Panc1 (cell line): ENCODE measurements around the gene C2orf81. TPM values are rescaled to one million over a fixed set of nuclear protein-coding genes. Genes with fewer than 3 reads are reported as not detected.
"Not testable (repeated sequence)": the region's sequence is repeated elsewhere in the genome, so short reads cannot be mapped to it uniquely, and the experiment has no call there.

Experiments
- ATAC-seq: fragments of 200-7000 bp; cut with Tn5 transposase; 2 replicates; pipeline ENCODE4 v1.9.1; 2020; ENCODE audit warnings: mild to moderate bottlenecking, moderate library complexity
- BruUV-seq: library from RNA; stranded (reverse); fragments of 400-500 nt; replicated peaks from 2 replicates; lab custom pipeline; 2021; lab: Mats Ljungman, UMichigan
- CTCF ChIA-PET: fragments of 300-600 bp; sonication (Branson Sonifier 250); formaldehyde crosslinking; loops from one replicate; lab custom pipeline; 2022; ENCODE audit warnings: antibody characterized with exemption; lab: Charles Lee
- POLR2A ChIA-PET: fragments of 300-600 bp; sonication (Branson Sonifier 250); formaldehyde crosslinking; loops from one replicate; lab custom pipeline; 2022; ENCODE audit warnings: antibody characterized with exemption; lab: Charles Lee
- DNase-seq: peaks from one replicate; pipeline ENCODE4 v3.0.0-alpha.2; 2010; ENCODE audit warnings: low read depth, low spot score
- H3K27ac ChIP-seq: 2 replicates; pipeline ENCODE4 v1.5.1; 2011; ENCODE audit warnings: mild to moderate bottlenecking, low read length, inconsistent platforms
- H3K27me3 ChIP-seq: fragments of 200-500 bp; sonication (Bioruptor generic); 2 replicates; pipeline ENCODE4 v1.6.0; 2014; ENCODE audit warnings: low read length, inconsistent platforms; ENCODE audit not compliant: control insufficient read depth, insufficient read depth
- H3K36me3 ChIP-seq: fragments of 200-500 bp; sonication (Bioruptor generic); 2 replicates; pipeline ENCODE4 v1.5.1; 2014; ENCODE audit warnings: inconsistent platforms, mild to moderate bottlenecking, low read length, moderate library complexity; ENCODE audit not compliant: control insufficient read depth, insufficient read depth
- H3K4me1 ChIP-seq: 2 replicates; pipeline ENCODE4 v1.5.1; 2011; ENCODE audit warnings: inconsistent platforms, mild to moderate bottlenecking, low read length, moderate library complexity; ENCODE audit not compliant: control insufficient read depth, insufficient read depth
- H3K4me3 ChIP-seq, 2 experiments: 2 replicates each; pipeline ENCODE4 v1.5.1; 2011 to 2012; ENCODE audit warnings: low read depth in 2 of 2, low read length in 2 of 2, mild to moderate bottlenecking in 2 of 2, inconsistent platforms in 1 of 2, moderate library complexity in 1 of 2
- H3K9me3 ChIP-seq: fragments of 200-500 bp; sonication (Bioruptor generic); 2 replicates; pipeline ENCODE4 v1.5.1; 2014; ENCODE audit warnings: low read depth, mild to moderate bottlenecking, inconsistent platforms, low read length, moderate library complexity; ENCODE audit not compliant: control insufficient read depth, insufficient read depth
- CTCF ChIP-seq: fragments of 450-650 bp; IDR thresholded peaks from 2 replicates; pipeline ENCODE4 v1.5.1; 2017; ENCODE audit warnings: mild to moderate bottlenecking
- POLR2AphosphoS5 ChIP-seq: IDR thresholded peaks from 2 replicates; pipeline ENCODE4 v1.6.1; 2012; ENCODE audit warnings: mild to moderate bottlenecking, low read depth, low read length, moderate library complexity
- SIN3A ChIP-seq: IDR thresholded peaks from 2 replicates; pipeline ENCODE4 v1.6.1; 2012; ENCODE audit warnings: low read depth, mild to moderate bottlenecking, low read length, moderate library complexity, borderline replicate concordance; ENCODE audit not compliant: insufficient read depth
- TCF7L2 ChIP-seq: IDR thresholded peaks from 2 replicates; pipeline ENCODE4 v1.6.1; 2011; ENCODE audit warnings: mild to moderate bottlenecking, low read depth, low read length, inconsistent platforms
- in situ Hi-C: cut with HindIII; loops from 2 replicates; pipeline ENCODE4 v1.10.0; 2016; ENCODE audit warnings: low sequenced_read_pairs, low pct_unique_long_range_greater_than_20kb
- intact Hi-C: fragments of 100-400 bp; cut with micrococcal nuclease; formaldehyde crosslinking; loops from one replicate; pipeline ENCODE4 v1.10.0; 2022; ENCODE audit not compliant: unreplicated experiment
- total RNA-seq: library from RNA; stranded (reverse); gene quantifications from one replicate; pipeline ENCODE4 v1.2.1, GENCODE V29; 2021; ENCODE audit not compliant: unreplicated experiment
- TF ChIP-seq, protein P1 (sequence below), 2 experiments: IDR thresholded peaks; 2 replicates each; pipeline ENCODE4 v1.6.1; 2011 to 2012; ENCODE audit warnings: low read depth in 2 of 2, control low read depth in 1 of 2, low read length in 1 of 2, mild to moderate bottlenecking in 1 of 2, moderate library complexity in 1 of 2; ENCODE audit not compliant: insufficient read depth in 1 of 2

C2orf81 gene
- total RNA-seq, 1 experiment from 2014 or later, result 3.9 TPM

GRCh38 chr2:74459503-74460118 lies 38.2 kb upstream of the C2orf81 start:
- Histone ChIP-seq H3K4me3 (peak overlapping the region; percentile 95 to 100), H3K27ac (peak overlapping the region; percentile 70), H3K4me1 (peaks cover 20% of the 10 kb centered on the region)
- POLR2A ChIA-PET, result interaction anchor here (0.6 kb wide), 1 partner anchor 18 kb away, joined by 5 read pairs; no protein-coding TSS in a partner anchor
- H3K27me3 ChIP-seq, DNase-seq, CTCF ChIA-PET, in situ Hi-C loops, ATAC-seq, intact Hi-C loops, BruUV-seq, H3K36me3 ChIP-seq, H3K9me3 ChIP-seq: not testable (repeated sequence)

- Histone ChIP-seq H3K27me3 (no peaks in the 10 kb centered on the region), H3K4me1 (peaks cover 20% of the 10 kb centered on the region), H3K9me3 (no peaks in the 10 kb centered on the region), H3K36me3 (peaks cover 6% of the 10 kb centered on the region; the same call in 1 of the 2 replicates), H3K4me3 (peak overlapping the region; percentile 95 to 100), H3K27ac (peak overlapping the region; percentile 99)
- DNase-seq (no peak), ATAC-seq (no peak)
- no TSS peak for BruUV-seq
- in situ Hi-C loops (no loop called here), intact Hi-C loops (no loop called here)
- TF ChIP-seq, protein P1, sequence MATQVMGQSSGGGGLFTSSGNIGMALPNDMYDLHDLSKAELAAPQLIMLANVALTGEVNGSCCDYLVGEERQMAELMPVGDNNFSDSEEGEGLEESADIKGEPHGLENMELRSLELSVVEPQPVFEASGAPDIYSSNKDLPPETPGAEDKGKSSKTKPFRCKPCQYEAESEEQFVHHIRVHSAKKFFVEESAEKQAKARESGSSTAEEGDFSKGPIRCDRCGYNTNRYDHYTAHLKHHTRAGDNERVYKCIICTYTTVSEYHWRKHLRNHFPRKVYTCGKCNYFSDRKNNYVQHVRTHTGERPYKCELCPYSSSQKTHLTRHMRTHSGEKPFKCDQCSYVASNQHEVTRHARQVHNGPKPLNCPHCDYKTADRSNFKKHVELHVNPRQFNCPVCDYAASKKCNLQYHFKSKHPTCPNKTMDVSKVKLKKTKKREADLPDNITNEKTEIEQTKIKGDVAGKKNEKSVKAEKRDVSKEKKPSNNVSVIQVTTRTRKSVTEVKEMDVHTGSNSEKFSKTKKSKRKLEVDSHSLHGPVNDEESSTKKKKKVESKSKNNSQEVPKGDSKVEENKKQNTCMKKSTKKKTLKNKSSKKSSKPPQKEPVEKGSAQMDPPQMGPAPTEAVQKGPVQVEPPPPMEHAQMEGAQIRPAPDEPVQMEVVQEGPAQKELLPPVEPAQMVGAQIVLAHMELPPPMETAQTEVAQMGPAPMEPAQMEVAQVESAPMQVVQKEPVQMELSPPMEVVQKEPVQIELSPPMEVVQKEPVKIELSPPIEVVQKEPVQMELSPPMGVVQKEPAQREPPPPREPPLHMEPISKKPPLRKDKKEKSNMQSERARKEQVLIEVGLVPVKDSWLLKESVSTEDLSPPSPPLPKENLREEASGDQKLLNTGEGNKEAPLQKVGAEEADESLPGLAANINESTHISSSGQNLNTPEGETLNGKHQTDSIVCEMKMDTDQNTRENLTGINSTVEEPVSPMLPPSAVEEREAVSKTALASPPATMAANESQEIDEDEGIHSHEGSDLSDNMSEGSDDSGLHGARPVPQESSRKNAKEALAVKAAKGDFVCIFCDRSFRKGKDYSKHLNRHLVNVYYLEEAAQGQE (IDR thresholded peaks at IDR 0.05; ENCODE audit: insufficient read depth in 1 of 2, low read depth in 2 of 2, low read length in 1 of 2), result no peak
- TF ChIP-seq CTCF (no peak), TCF7L2 (no peak), SIN3A (no peak), POLR2AphosphoS5 (no peak)
- ChIA-PET POLR2A (interaction anchor here (0.5 to 1.2 kb wide), 3 partner anchors 15 to 42 kb away, joined by 3 to 9 read pairs (median 3); no protein-coding TSS in a partner anchor), CTCF (interaction anchor here (0.7 kb wide), 1 partner anchor 67 kb away, joined by 3 read pairs; no protein-coding TSS in a partner anchor)
These were observed 37.5 kb upstream of the C2orf81 start for GRCh38 chr2:74458938-74459363.
